ENCODE results near the gene KIF1B.

DNA sequence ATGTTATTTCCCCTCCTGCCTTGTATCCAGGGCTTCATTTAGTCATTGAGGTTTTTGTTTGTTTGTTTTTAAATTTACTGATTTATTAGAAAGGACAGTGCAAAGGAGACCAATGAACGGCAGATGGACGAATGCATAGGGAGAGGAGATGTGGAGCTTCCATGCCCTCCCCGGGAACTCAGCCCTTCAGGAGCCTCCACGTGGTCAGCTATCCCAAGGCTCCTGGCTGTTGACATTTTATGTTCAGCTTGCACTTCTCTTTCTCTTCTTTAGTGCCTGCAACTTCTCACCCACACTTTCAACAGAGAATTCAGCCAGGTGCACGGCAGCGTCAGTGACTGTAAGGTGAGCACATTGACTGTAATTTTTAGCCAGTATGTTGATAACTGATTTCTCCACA lies 157.8 kb downstream of the KIF1B start:
- TF ChIP-seq POLR2AphosphoS5 (IDR thresholded peaks at IDR 0.05; ENCODE audit: borderline replicate concordance, low read depth, low read length): no peak
- TF ChIP-seq EZH2 (IDR thresholded peaks at IDR 0.05): no peak
- TF ChIP-seq FOXP2 (optimal IDR thresholded peaks at IDR 0.05; ENCODE audit: control extremely low read depth, extremely low read length, insufficient read depth): no peak
